Measurements from ENCODE around the gene FBXL3.
A peak's percentile ranks its signal among the peaks of the same experiment; 100 is the strongest.
"Not testable (repeated sequence)": the region's sequence is repeated elsewhere in the genome, so short reads cannot be mapped to it uniquely, and the experiment has no call there.

Gene FBXL3

GRCh38 chr13:77026255-77026860 is 601 bp downstream of the FBXL3 start:
- DNase-seq = peak; percentile 84

DNA sequence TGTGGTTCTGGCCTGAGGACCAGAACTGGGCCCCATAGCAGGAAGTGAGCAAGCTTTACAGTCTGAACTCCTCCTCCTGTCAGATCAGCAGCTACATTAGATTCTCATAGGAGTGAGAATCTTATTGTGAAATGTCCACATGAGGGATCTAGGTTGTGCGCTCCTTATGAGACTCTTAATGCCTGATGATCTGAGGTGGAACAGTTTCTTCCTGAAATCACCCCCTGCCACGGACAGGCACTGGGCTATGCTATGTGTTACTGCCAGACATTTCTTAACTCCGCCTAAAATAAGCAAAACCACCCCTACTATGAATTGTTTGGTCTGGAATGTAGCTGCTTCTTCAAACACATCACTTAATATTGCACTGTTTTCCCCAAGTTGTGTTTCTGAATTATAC is 4.6 kb downstream of the FBXL3 start:
- DNase-seq = no peak

- no peak for DNase-seq
These were observed 7.2 kb downstream of the FBXL3 start for GRCh38 chr13:77019756-77020155.

- DNase-seq = no peak
These were observed 9.9 kb downstream of the FBXL3 start for GRCh38 chr13:77016888-77017623.

DNA sequence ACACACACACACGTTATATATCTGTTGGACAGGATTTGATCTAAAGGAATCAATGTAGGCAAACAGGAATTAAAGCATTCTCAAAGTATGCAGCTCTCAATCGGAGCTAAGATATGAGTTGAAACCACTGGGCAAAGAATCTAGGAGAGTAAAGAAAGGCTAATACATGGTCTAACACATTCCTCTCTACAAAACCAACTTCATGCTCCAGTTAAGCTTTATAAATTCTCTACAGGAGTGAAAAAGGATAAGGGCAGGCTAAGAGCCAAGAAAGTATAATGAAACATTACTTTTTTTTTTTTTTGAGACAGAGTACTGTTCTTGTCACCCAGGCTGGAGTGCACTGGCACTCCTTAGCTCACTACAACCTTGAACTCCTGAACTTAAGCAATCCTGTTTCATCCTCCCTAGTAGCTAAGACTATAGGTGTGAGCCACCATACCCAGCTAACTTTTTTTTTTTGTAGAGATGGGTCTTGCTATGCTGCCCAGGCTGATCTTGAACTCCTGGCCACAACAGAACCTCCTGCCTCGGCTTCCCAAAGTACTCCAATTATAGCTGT is 10.6 kb downstream of the FBXL3 start:
- no peak for DNase-seq

- no peak for DNase-seq
These were observed 11.9 kb downstream of the FBXL3 start for GRCh38 chr13:77014906-77015685.

- DNase-seq = no peak
These were observed 13.0 kb downstream of the FBXL3 start for GRCh38 chr13:77013853-77014542.

GRCh38 chr13:77009719-77010118 is 17.2 kb downstream of the FBXL3 start:
- DNase-seq = not testable (repeated sequence)

- DNase-seq = no peak
These were observed 17.9 kb downstream of the FBXL3 start for GRCh38 chr13:77009011-77009410.

DNA sequence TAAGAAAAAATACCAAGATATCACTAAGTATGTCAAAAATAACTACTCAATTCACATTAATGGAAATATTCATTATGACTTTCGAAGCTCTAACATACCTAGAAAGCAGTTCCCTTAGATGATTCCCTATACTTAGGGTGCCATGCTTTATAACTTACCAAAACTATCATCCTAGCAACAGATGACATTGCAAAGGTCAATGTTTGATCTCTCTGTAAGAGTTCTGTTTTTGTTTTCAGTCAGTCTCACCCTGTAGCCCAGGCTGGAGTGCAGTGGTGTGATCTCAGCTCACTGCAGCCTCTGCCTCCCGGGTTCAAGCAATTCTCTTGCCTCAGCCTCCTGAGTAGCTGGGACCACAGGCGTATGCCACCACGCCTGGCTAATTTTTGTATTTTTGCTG is 18.6 kb downstream of the FBXL3 start:
- DNase-seq = not testable (repeated sequence)

DNA sequence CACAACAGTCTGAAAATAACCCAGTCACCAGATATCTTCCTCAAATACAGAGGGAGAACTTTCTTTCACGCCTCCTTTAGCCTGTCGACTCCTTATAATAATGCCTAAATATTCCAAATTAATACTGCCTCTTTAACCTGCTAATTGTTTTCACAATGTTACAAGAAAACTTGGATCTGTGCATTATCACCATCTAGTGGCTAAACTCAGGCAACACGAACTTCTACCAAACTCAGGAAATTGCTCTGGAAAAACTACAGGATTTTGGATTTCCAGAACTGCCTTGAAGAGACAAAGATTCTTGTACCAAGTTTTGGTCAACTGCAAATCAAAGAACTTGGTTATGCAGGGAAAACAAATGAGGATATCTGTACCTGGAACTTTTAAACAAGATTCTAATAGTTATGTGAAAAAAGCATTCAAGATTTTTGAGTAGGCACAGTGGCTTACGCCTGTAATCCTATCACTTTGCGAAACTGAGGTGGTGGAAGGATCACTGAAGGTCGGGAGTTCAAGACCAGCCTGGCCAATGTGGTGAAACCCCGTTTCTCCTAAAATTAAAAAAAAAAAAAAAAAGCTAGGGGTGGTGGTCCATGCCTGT is 24.3 kb downstream of the FBXL3 start:
- DNase-seq = no peak

DNA sequence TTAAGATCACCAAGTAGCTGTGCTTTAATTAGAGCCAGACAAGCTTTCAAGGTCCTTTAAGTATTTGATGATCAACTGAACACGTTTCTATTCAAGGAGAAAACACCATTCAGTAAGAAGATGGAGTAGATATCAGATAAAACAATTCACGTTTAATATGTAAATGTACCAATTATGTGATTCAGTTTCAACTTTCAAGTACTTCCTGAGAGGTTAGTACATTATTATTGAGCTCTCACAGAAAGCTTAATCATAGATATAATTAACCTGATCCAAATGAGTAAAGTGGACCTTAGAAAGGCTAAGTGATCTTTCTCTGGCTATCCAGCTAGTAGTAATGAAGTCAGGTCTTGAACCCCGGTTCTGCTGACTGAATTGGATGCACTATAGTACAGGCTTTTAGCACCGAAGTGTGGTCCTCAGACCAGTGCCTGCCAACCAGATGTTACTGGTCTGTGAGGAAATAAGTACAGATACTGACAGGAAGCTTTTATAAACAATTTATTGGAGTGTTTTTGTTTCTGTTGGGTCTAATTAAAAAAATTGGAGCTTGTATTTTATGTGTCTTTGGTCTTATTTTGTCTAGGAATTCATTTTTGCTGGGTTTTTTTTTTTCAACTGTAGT is 24.9 kb downstream of the FBXL3 start:
- DNase-seq = no peak

- no peak for DNase-seq
These were observed 25.4 kb downstream of the FBXL3 start for GRCh38 chr13:77001540-77001939.

DNA sequence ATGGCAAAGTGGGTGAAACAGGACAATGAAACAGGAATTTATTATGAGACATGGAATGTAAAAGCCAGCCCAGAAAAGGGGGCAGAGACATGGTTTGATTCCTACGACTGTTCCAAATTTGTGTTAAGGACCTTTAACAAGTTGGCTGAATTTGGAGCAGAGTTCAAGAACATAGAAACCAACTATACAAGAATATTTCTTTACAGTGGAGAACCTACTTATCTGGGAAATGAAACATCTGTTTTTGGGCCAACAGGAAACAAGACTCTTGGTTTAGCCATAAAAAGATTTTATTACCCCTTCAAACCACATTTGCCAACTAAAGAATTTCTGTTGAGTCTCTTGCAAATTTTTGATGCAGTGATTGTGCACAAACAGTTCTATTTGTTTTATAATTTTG is 26.5 kb downstream of the FBXL3 start:
- no peak for DNase-seq

GRCh38 chr13:76994281-76994680 is 32.7 kb downstream of the FBXL3 start:
- no peak for DNase-seq

DNA sequence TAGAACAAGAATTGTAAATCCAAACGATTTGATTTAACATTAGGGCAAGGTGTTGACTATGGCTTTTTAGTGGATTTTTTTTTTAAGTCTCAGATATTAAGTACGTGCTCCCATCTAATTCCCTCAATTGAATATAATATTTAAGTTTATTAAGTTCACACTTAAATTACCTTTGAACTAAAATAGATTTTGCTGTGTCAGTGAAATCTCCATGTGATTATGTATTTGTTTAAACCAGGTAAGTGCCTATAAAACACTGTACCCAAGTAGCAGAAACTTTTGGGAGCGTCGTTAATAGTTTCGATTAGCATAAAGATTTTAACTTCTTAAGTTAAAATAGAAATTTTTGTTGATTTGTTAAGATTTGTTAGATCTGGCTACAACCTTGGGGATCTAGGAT is 33.5 kb downstream of the FBXL3 start:
- no peak for DNase-seq

- no peak for DNase-seq
These were observed 33.9 kb downstream of the FBXL3 start for GRCh38 chr13:76993021-76993420.

- DNase-seq = peak; percentile 42
These were observed 34.4 kb downstream of the FBXL3 start for GRCh38 chr13:76992548-76993001.

- DNase-seq = peak; percentile 95
These were observed 35.0 kb downstream of the FBXL3 start, which contains the start of gene CLN5 for GRCh38 chr13:76991796-76992547. CLN5 (plus strand) TSS chr13:76992081; CDS start chr13:76992099, 18 bp downstream.

GRCh38 chr13:76991432-76991795 is 35.5 kb downstream of the FBXL3 start:
- DNase-seq = no peak

DNA sequence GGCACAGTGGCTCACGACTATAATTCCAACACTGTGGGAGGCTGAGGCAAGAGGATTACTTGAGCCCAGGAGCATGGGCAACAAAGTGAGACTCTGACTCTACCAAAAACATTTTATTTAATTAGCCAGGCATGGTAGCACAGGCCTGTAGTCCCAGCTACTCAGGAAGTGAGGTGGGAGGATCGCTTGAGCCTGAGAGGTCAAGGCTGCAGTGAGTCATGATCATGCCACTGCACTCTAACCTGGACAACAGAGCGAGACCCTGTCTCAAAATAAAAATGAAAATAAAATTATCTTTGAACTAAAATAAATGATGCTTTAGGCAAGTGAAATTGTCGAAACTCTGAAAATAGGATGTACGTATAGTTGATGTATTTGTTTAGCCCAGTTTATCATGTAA is 43.3 kb downstream of the FBXL3 start:
- DNase-seq = no peak

Measured in activated T-cell treated with anti-CD3 and anti-CD28 coated beads, Interleukin-2, amount 50 U/mL, for 1 hour (primary cell).